CD4-positive, alpha-beta T cell (primary cell): Measurements from ENCODE around the gene CALHM4. TPM values are rescaled to one million over a fixed set of nuclear protein-coding genes. Genes with fewer than 3 reads are reported as not detected.

Experiments
- ATAC-seq: fragments of 200-7000 bp; cut with Tn5 transposase; one replicate; pipeline ENCODE4 v1.10.0; 2022; ENCODE audit warnings: mild to moderate bottlenecking; ENCODE audit not compliant: poor library complexity
- CTCF ChIA-PET: fragments of 350-600 bp; sonication (Branson Sonifier 250); formaldehyde crosslinking; loops from one replicate; lab custom pipeline; 2021; ENCODE audit warnings: antibody characterized with exemption, inconsistent platforms; lab: Charles Lee
- POLR2A ChIA-PET: fragments of 350-600 bp; sonication (Branson Sonifier 250); formaldehyde crosslinking; loops from one replicate; lab custom pipeline; 2021; ENCODE audit warnings: antibody characterized with exemption, inconsistent platforms; lab: Charles Lee
- DNase-seq, 14 experiments: peaks; one replicate each; pipeline ENCODE4 v3.0.0-alpha.2; 2013 to 2020; ENCODE audit warnings: mixed read lengths in 2 of 14
- H3K27ac ChIP-seq, 2 donors: one replicate each; pipeline versions ENCODE4 v1.5.1 to v1.7.0; 2013; ENCODE audit warnings: low read length in 2 of 2, low read depth in 1 of 2, mild to moderate bottlenecking in 1 of 2
- H3K27me3 ChIP-seq, 2 experiments: 1 replicate in 1 of 2; 2 replicates in 1 of 2; pipeline versions ENCODE4 v1.6.1 to v1.7.0; 2013; ENCODE audit warnings: low read length in 2 of 2, control low read depth in 1 of 2, mild to moderate bottlenecking in 1 of 2, moderate library complexity in 1 of 2; ENCODE audit not compliant: insufficient read depth in 2 of 2, control insufficient read depth in 1 of 2
- H3K36me3 ChIP-seq: one replicate; pipeline ENCODE4 v1.6.1; 2013; ENCODE audit warnings: low read length, control low read depth; ENCODE audit not compliant: insufficient read depth
- H3K4me1 ChIP-seq: one replicate; pipeline ENCODE4 v1.6.1; 2013; ENCODE audit warnings: low read length, control low read depth; ENCODE audit not compliant: insufficient read depth
- H3K4me3 ChIP-seq: one replicate; pipeline ENCODE4 v1.5.1; 2013; ENCODE audit warnings: mild to moderate bottlenecking, low read length, moderate library complexity
- H3K9me3 ChIP-seq, 2 experiments: 1 replicate in 1 of 2; 2 replicates in 1 of 2; pipeline versions ENCODE4 v1.6.1 to v1.7.0; 2013; ENCODE audit warnings: low read length in 2 of 2, mild to moderate bottlenecking in 2 of 2, control low read depth in 1 of 2, moderate library complexity in 1 of 2; ENCODE audit not compliant: control insufficient read depth in 1 of 2, insufficient read depth in 1 of 2
- H3K27ac Mint-ChIP-seq: one replicate; pipeline ENCODE4 v1.8.0; 2020; ENCODE audit warnings: mixed read lengths
- H3K27me3 Mint-ChIP-seq: one replicate; pipeline ENCODE4 v1.8.0; 2021; ENCODE audit warnings: mixed read lengths
- H3K36me3 Mint-ChIP-seq: one replicate; pipeline ENCODE4 v1.8.0; 2021; ENCODE audit warnings: low read depth, mixed read lengths
- H3K4me1 Mint-ChIP-seq: one replicate; pipeline ENCODE4 v1.8.0; 2021; ENCODE audit warnings: low read depth, mixed read lengths
- H3K4me3 Mint-ChIP-seq: one replicate; pipeline ENCODE4 v1.8.0; 2020; ENCODE audit warnings: mild to moderate bottlenecking, mixed read lengths
- H3K9me3 Mint-ChIP-seq: one replicate; pipeline ENCODE4 v1.8.0; 2020; ENCODE audit warnings: mixed read lengths
- intact Hi-C, 2 experiments: fragments of 100-400 bp; cut with DNase I in 1 of 2; cut with micrococcal nuclease in 1 of 2; formaldehyde crosslinking; loops; one replicate each; pipeline versions ENCODE4 v1.15.1 to v1.9.0; 2023 to 2025; cut with DNase I, micrococcal nuclease
- total RNA-seq, 174 experiments: library from RNA in 2 of 174; stranded (reverse) in 2 of 174; gene quantifications; one replicate each; pipeline ENCODE4 v1.2.3 and lab custom pipeline; 2021 to 2026
- TF ChIP-seq, protein P1 (sequence below): fragments of 200-600 bp; IDR thresholded peaks from one replicate; pipeline ENCODE4 v1.8.0; 2022; ENCODE audit warnings: antibody characterized with exemption, mild to moderate bottlenecking

Gene CALHM4
- total RNA-seq, 2 experiments from 2014 or later, result not detected

- Mint-ChIP-seq H3K9me3 (peaks cover 8% of the 10 kb centered on the region), H3K4me3 (no peak within 1 kb of the TSS), H3K27me3 (peaks cover under 1% of the 10 kb centered on the region), H3K4me1 (no peaks in the 10 kb centered on the region), H3K36me3 (no peaks in the 10 kb centered on the region), H3K27ac (no peak within 1 kb of the TSS)
- H3K9me3 ChIP-seq, result peaks cover 0 to 3% of the 10 kb centered on the region in 2 experiments
- DNase-seq (no peak), ATAC-seq (no peak)
- CTCF ChIA-PET, result no interaction called here
- intact Hi-C loops, result no loop called here
- H3K4me1 ChIP-seq, result no peaks in the 10 kb centered on the region
- H3K27me3 ChIP-seq, result no peaks in the 10 kb centered on the region
- POLR2A ChIA-PET, result no interaction called here
- H3K27ac ChIP-seq, result no peak within 1 kb of the TSS
- no peak within 1 kb of the TSS for H3K4me3 ChIP-seq
- no peaks in the 10 kb centered on the region for H3K36me3 ChIP-seq
- TF ChIP-seq, protein P1, sequence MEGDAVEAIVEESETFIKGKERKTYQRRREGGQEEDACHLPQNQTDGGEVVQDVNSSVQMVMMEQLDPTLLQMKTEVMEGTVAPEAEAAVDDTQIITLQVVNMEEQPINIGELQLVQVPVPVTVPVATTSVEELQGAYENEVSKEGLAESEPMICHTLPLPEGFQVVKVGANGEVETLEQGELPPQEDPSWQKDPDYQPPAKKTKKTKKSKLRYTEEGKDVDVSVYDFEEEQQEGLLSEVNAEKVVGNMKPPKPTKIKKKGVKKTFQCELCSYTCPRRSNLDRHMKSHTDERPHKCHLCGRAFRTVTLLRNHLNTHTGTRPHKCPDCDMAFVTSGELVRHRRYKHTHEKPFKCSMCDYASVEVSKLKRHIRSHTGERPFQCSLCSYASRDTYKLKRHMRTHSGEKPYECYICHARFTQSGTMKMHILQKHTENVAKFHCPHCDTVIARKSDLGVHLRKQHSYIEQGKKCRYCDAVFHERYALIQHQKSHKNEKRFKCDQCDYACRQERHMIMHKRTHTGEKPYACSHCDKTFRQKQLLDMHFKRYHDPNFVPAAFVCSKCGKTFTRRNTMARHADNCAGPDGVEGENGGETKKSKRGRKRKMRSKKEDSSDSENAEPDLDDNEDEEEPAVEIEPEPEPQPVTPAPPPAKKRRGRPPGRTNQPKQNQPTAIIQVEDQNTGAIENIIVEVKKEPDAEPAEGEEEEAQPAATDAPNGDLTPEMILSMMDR, result no peak
These were observed 42.0 kb upstream of the CALHM4 start, which contains the start of gene CALHM5 for GRCh38 chr6:116511424-116512110. Gene CALHM5, plus strand, starts transcription at chr6:116511639. Its CDS starts 58 bp downstream, at chr6:116511697.

- ATAC-seq (no peak), DNase-seq (no peak)
- no peaks in the 10 kb centered on the region for H3K4me1 Mint-ChIP-seq
- H3K27me3 Mint-ChIP-seq, result no peaks in the 10 kb centered on the region
- H3K9me3 Mint-ChIP-seq, result peaks cover 8% of the 10 kb centered on the region
- no peak overlapping the region for H3K4me3 ChIP-seq
- intact Hi-C loops, result no loop called here
- no peaks in the 10 kb centered on the region for H3K36me3 Mint-ChIP-seq
- ChIA-PET CTCF (no interaction called here), POLR2A (no interaction called here)
- H3K4me3 Mint-ChIP-seq, result no peak overlapping the region
- no peaks in the 10 kb centered on the region for H3K36me3 ChIP-seq
- H3K27ac ChIP-seq, result no peak overlapping the region
- H3K4me1 ChIP-seq, result no peaks in the 10 kb centered on the region
- TF ChIP-seq, protein P1, result no peak
- H3K27me3 ChIP-seq, result no peaks in the 10 kb centered on the region
- H3K27ac Mint-ChIP-seq, result no peak overlapping the region
- peaks cover 0 to 3% of the 10 kb centered on the region in 2 experiments for H3K9me3 ChIP-seq
These were observed 41.4 kb upstream of the CALHM4 start for GRCh38 chr6:116512111-116512559.

DNA sequence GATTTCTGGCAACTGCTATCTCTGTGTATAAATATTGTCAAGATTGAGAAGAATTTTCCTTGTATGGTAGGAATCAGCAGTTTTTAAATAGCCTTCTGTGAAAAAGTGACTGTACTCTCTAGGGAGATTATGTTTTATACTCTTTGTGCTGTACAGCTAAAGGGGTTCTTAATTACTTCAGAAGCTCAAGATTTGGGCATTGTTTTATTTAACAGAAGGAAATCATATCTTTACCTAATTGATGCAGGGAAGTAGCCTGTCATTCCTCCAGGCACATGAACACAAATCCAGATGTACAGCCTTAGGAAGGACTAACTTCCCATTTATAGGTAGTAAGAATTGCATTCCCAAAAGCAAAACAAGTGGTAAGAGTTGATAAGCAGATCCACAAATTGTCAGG lies 40.8 kb upstream of the CALHM4 start:
- POLR2A ChIA-PET, result interaction anchor here (1.0 kb wide), 1 partner anchor 9 kb away, joined by 4 read pairs; no protein-coding TSS in a partner anchor
- CTCF ChIA-PET, result no interaction called here
- ATAC-seq, result no peak

More for the DNA sequence above, 40.8 kb upstream of the CALHM4 start:
- H3K27ac Mint-ChIP-seq, result no peak overlapping the region
- H3K9me3 ChIP-seq, result peaks cover 0 to 3% of the 10 kb centered on the region in 2 experiments
- H3K36me3 Mint-ChIP-seq, result no peaks in the 10 kb centered on the region
- no peak overlapping the region for H3K27ac ChIP-seq
- H3K4me1 ChIP-seq, result no peaks in the 10 kb centered on the region
- no peaks in the 10 kb centered on the region for H3K27me3 Mint-ChIP-seq
- H3K36me3 ChIP-seq, result no peaks in the 10 kb centered on the region
- intact Hi-C loops, result no loop called here
- no peaks in the 10 kb centered on the region for H3K4me1 Mint-ChIP-seq
- H3K4me3 Mint-ChIP-seq, result no peak overlapping the region
- no peak overlapping the region for H3K4me3 ChIP-seq
- no peak for DNase-seq
- H3K27me3 ChIP-seq, result no peaks in the 10 kb centered on the region
- H3K9me3 Mint-ChIP-seq, result peaks cover 8% of the 10 kb centered on the region
- TF ChIP-seq, protein P1, result no peak
